GM23248 (cell line): ENCODE data around the gene THY1. TPM values are rescaled to one million over a fixed set of nuclear protein-coding genes. Genes with fewer than 3 reads are reported as not detected.

Experiments
- DNase-seq: peaks from one replicate; pipeline ENCODE4 v3.0.0-alpha.2; 2015
- H2AFZ ChIP-seq: fragments of 200-600 bp; sonication (generic); 2 replicates; pipeline ENCODE4 v1.6.1; 2016; ENCODE audit warnings: antibody characterized with exemption
- H3F3A ChIP-seq: fragments of 200-600 bp; sonication (generic); 2 replicates; pipeline ENCODE4 v1.6.1; 2016; ENCODE audit warnings: mild to moderate bottlenecking, antibody characterized with exemption, mixed run types; ENCODE audit not compliant: insufficient read depth
- H3K27ac ChIP-seq: fragments of 200-600 bp; sonication (generic); 2 replicates; pipeline ENCODE4 v1.5.1; 2016; ENCODE audit warnings: mild to moderate bottlenecking
- H3K27me3 ChIP-seq: fragments of 200-600 bp; sonication (generic); replicated peaks from 2 replicates; pipeline ENCODE4 v1.6.1; 2016; ENCODE audit warnings: mild to moderate bottlenecking; ENCODE audit not compliant: insufficient read depth
- H3K36me3 ChIP-seq: fragments of 200-600 bp; sonication (generic); 2 replicates; pipeline ENCODE4 v1.6.1; 2016; ENCODE audit warnings: low read depth, mild to moderate bottlenecking
- H3K4me1 ChIP-seq: fragments of 200-600 bp; sonication (generic); 2 replicates; pipeline ENCODE4 v1.6.1; 2016; ENCODE audit warnings: mild to moderate bottlenecking; ENCODE audit not compliant: insufficient read depth
- H3K4me2 ChIP-seq: fragments of 200-600 bp; sonication (generic); one replicate; pipeline ENCODE4 v1.6.1; 2016; ENCODE audit warnings: mild to moderate bottlenecking; ENCODE audit not compliant: unreplicated experiment
- H3K4me3 ChIP-seq: fragments of 200-600 bp; sonication (generic); 2 replicates; pipeline ENCODE4 v1.5.1; 2016; ENCODE audit warnings: mild to moderate bottlenecking
- H3K79me2 ChIP-seq: fragments of 200-600 bp; sonication (generic); 2 replicates; pipeline ENCODE4 v1.6.1; 2016; ENCODE audit warnings: mild to moderate bottlenecking; ENCODE audit not compliant: insufficient read depth
- H3K9ac ChIP-seq: fragments of 200-600 bp; sonication (generic); 2 replicates; pipeline ENCODE4 v1.6.1; 2016; ENCODE audit warnings: mild to moderate bottlenecking
- H3K9me2 ChIP-seq: fragments of 200-600 bp; sonication (generic); 2 replicates; pipeline ENCODE4 v1.6.1; 2016; ENCODE audit warnings: mixed run types, mild to moderate bottlenecking, moderate library complexity; ENCODE audit not compliant: insufficient read depth
- H3K9me3 ChIP-seq: fragments of 200-600 bp; sonication (generic); one replicate; pipeline ENCODE4 v1.6.1; 2017; ENCODE audit warnings: low read depth
- H4K20me1 ChIP-seq: fragments of 200-600 bp; sonication (generic); 2 replicates; pipeline ENCODE4 v1.6.0; 2016; ENCODE audit not compliant: insufficient read depth
- EZH2 ChIP-seq: fragments of 200-600 bp; sonication (generic); IDR thresholded peaks from 2 replicates; pipeline ENCODE4 v1.6.1; 2018; ENCODE audit warnings: antibody characterized with exemption, mild to moderate bottlenecking; ENCODE audit not compliant: insufficient read depth, poor library complexity, severe bottlenecking
- EZH2phosphoT487 ChIP-seq: fragments of 200-600 bp; sonication (generic); IDR thresholded peaks from 2 replicates; pipeline ENCODE4 v1.6.1; 2018; ENCODE audit warnings: antibody characterized with exemption, moderate library complexity, mild to moderate bottlenecking, low read depth; ENCODE audit not compliant: insufficient read depth
- WGBS, 2 experiments: methylation state at CpG; one replicate each; pipeline ENCODE4 v1.1.6; 2015 to 2017; ENCODE audit warnings: low lambda C conversion rate in 2 of 2, low coverage in 1 of 2; ENCODE audit errors: missing lambda C conversion rate in 2 of 2; 5-methylcytosine and 5-hydroxymethylcytosine counted together
- in situ Hi-C: fragments of 300-500 bp; cut with MboI; formaldehyde crosslinking; loops from 2 replicates; pipeline ENCODE4 v1.15.0; 2020
- polyA plus RNA-seq: library from polyadenylated mRNA; unstranded; fragments of >200 nt; fragmentation: Nextera tagmentation; extraction: Ambion mirVana; gene quantifications from 2 replicates; pipeline ENCODE4 v1.2.1, GENCODE V29; 2016
- total RNA-seq: library from RNA; depleted of rRNA; stranded (reverse); fragments of >200 nt; shearing (Covaris generic); gene quantifications from 2 replicates; pipeline ENCODE4 v1.2.3, GENCODE V29; 2014

The THY1 gene
- total and polyA plus RNA-seq, 2 experiments from 2014 or later = 1,640 to 1,694 TPM

GRCh38 chr11:119396835-119397234, 26.1 kb downstream of the THY1 start:
- H3F3A ChIP-seq = no peaks in the 10 kb centered on the region
- TF ChIP-seq EZH2phosphoT487 (no peak), EZH2 (no peak)
- no peaks in the 10 kb centered on the region for H3K36me3 ChIP-seq
- no peaks in the 10 kb centered on the region for H3K9me3 ChIP-seq
- H3K4me2 ChIP-seq = no peak overlapping the region
- no peaks in the 10 kb centered on the region for H3K9me2 ChIP-seq
- H4K20me1 ChIP-seq = no peaks in the 10 kb centered on the region
- in situ Hi-C loops = no loop called here
- WGBS, 2 experiments = 94 to 96% methylated on average over 1 of the region's 1 CpG
- H3K79me2 ChIP-seq = no peaks in the 10 kb centered on the region
- H3K9ac ChIP-seq = no peak overlapping the region
- H2AFZ ChIP-seq = no peak overlapping the region
- no peaks in the 10 kb centered on the region for H3K4me1 ChIP-seq
- H3K27me3 ChIP-seq = peaks cover 4% of the 10 kb centered on the region; the same call in 1 of the 2 replicates
- DNase-seq = no peak
- no peak overlapping the region for H3K27ac ChIP-seq
- no peak overlapping the region for H3K4me3 ChIP-seq

DNA sequence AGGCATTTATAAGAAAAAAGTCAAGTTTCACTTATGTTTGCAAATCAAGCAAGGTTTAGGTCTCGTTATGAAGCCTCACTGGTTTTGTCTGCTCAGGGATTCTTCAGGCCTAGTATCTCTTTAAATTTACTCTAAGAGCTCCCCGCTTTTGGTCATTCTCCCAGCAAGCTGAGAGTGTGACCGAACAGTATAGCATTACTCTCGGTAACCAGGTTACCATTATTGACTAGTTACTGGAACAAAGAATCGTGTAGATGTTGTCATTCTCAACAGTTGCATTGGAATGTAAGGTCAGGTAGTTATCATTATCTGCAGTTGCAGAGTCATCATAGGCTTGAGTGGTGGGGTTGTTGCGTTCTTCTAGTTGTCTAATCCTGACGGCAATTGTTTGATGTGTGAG, 31.7 kb downstream of the THY1 start:
- Histone ChIP-seq H3K9me2 (no peaks in the 10 kb centered on the region), H3K4me1 (no peaks in the 10 kb centered on the region), H3K27me3 (peaks cover 4% of the 10 kb centered on the region; the same call in 1 of the 2 replicates), H3K9ac (no peak overlapping the region), H4K20me1 (no peaks in the 10 kb centered on the region), H2AFZ (no peak overlapping the region), H3F3A (no peaks in the 10 kb centered on the region), H3K4me3 (no peak overlapping the region), H3K4me2 (no peak overlapping the region), H3K9me3 (no peaks in the 10 kb centered on the region), H3K27ac (no peak overlapping the region), H3K36me3 (no peaks in the 10 kb centered on the region), H3K79me2 (no peaks in the 10 kb centered on the region)
- no peak for TF ChIP-seq EZH2phosphoT487
- no peak for TF ChIP-seq EZH2
- 77 to 81% methylated on average over 7 of the region's 7 CpGs for WGBS, 2 experiments
- in situ Hi-C loops = no loop called here
- DNase-seq = no peak

DNA sequence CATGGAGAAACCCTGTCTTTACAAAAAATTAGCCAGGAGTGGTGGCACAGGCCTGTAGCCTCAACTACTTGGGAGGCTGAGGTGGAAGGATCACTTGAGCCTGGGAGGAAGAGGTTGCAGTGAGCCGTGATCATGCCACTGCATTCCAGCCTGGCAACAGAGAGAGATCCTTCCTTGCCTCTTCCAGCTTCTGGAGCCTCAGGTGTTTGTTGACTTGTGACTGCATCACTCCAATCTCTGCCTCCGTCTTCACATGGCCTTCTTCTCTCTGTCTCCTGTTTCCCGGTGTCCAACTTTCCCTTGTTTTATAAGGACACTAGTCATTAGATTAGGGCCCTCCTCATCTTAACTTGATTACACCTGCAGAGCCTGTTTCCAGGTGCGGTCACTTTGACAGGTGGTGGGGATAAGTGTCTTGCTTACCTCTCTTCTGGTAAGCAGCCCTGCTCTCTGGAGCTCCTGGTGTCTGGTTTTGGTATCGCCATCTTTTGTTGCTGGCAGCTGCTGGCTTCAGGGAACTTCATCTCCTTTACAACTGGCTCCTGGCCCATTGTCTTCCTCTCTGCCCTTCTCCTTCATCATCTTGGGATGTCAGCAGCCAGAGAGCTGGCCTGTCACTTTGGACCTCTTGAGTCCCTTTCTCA, 33.2 kb downstream of the THY1 start:
- H3F3A ChIP-seq = no peaks in the 10 kb centered on the region
- in situ Hi-C loops = no loop called here
- H2AFZ ChIP-seq = no peak overlapping the region
- H3K9ac ChIP-seq = no peak overlapping the region
- H3K4me3 ChIP-seq = no peak overlapping the region
- no peak overlapping the region for H3K27ac ChIP-seq
- no peaks in the 10 kb centered on the region for H3K9me2 ChIP-seq
- no peak overlapping the region for H3K4me2 ChIP-seq
- H3K79me2 ChIP-seq = no peaks in the 10 kb centered on the region
- H3K4me1 ChIP-seq = no peaks in the 10 kb centered on the region
- DNase-seq = peak; percentile 22
- no peaks in the 10 kb centered on the region for H3K9me3 ChIP-seq
- no peaks in the 10 kb centered on the region for H3K36me3 ChIP-seq
- H3K27me3 ChIP-seq = peaks cover 4% of the 10 kb centered on the region; the same call in 1 of the 2 replicates
- TF ChIP-seq EZH2 = no peak
- no peak for TF ChIP-seq EZH2phosphoT487
- H4K20me1 ChIP-seq = no peaks in the 10 kb centered on the region
- 74% methylated on average over 5 of the region's 5 CpGs for WGBS, 2 experiments

GRCh38 chr11:119388103-119388502, 34.9 kb downstream of the THY1 start:
- Histone ChIP-seq H3K79me2 (no peaks in the 10 kb centered on the region), H3K9ac (no peak overlapping the region), H4K20me1 (no peaks in the 10 kb centered on the region), H3K9me2 (no peaks in the 10 kb centered on the region), H3K4me2 (no peak overlapping the region), H3K4me1 (no peaks in the 10 kb centered on the region), H3K9me3 (no peaks in the 10 kb centered on the region), H2AFZ (no peak overlapping the region), H3K4me3 (no peak overlapping the region), H3K36me3 (no peaks in the 10 kb centered on the region), H3K27me3 (no peaks in the 10 kb centered on the region), H3F3A (no peaks in the 10 kb centered on the region), H3K27ac (no peak overlapping the region)
- no peak for TF ChIP-seq EZH2phosphoT487
- TF ChIP-seq EZH2 = no peak
- DNase-seq = no peak
- 71 to 78% methylated on average over 7 of the region's 7 CpGs for WGBS, 2 experiments
- in situ Hi-C loops = no loop called here
